Measurements from ENCODE around the gene EDA2R. TPM values are rescaled to one million over a fixed set of nuclear protein-coding genes. Genes with fewer than 3 reads are reported as not detected.

The EDA2R gene
- polyA plus RNA-seq, 3 donors: 0.03 TPM; not detected in 2

- DNase-seq: no peak
- H3K9me3 ChIP-seq (replicated peaks in 1 of 2; ENCODE audit: control insufficient read depth in 1 of 2, insufficient read depth in 1 of 2, low read length in 2 of 2): peaks cover 0 to 10% of the 10 kb centered on the region in 2 donors
- H3K9ac ChIP-seq (ENCODE audit: insufficient read depth, low read length, poor library complexity, severe bottlenecking): no peak overlapping the region
- H3K9me3 Mint-ChIP-seq: peaks cover 0 to 11% (median 3%) of the 10 kb centered on the region in 7 donors
- H3K4me3 ChIP-seq (replicated peaks in 1 of 3; ENCODE audit: low read depth in 2 of 3, low read length in 3 of 3): no peak overlapping the region
- no peaks in the 10 kb centered on the region for H4K20me1 ChIP-seq (ENCODE audit: insufficient read depth, low read length)
- no peak overlapping the region for H2AFZ ChIP-seq (ENCODE audit: insufficient read depth, low read depth, low read length, poor library complexity, severe bottlenecking)
- no peaks in the 10 kb centered on the region for H3K4me1 ChIP-seq (ENCODE audit: control insufficient read depth in 1 of 2, insufficient read depth in 2 of 2, low read length in 2 of 2)
- intact Hi-C loops (cut with micrococcal nuclease): no loop called here
- H3K4me2 ChIP-seq (replicated peaks; ENCODE audit: extremely low read depth, low read length, poor library complexity, severe bottlenecking): no peak overlapping the region
- no peak overlapping the region for H3K4me3 Mint-ChIP-seq
- H3K36me3 ChIP-seq (replicated peaks in 1 of 2; ENCODE audit: control insufficient read depth in 1 of 2, insufficient read depth in 2 of 2, low read length in 2 of 2): no peaks in the 10 kb centered on the region
- no peak for TF ChIP-seq CTCF (IDR thresholded peaks at IDR 0.05)
- H3K79me2 ChIP-seq (ENCODE audit: insufficient read depth, low read length): no peaks in the 10 kb centered on the region
- no peak overlapping the region for H3K27ac ChIP-seq (ENCODE audit: low read depth in 1 of 2, low read length in 2 of 2)
- no peaks in the 10 kb centered on the region for H3K36me3 Mint-ChIP-seq
- no peak overlapping the region for H3K27ac Mint-ChIP-seq
- peaks cover 0 to 2% (median 0%) of the 10 kb centered on the region in 3 donors for H3K27me3 Mint-ChIP-seq (ENCODE audit: low read depth in 3 of 3)
- no peaks in the 10 kb centered on the region for H3K27me3 ChIP-seq (ENCODE audit: control insufficient read depth in 2 of 2, insufficient read depth in 2 of 2, low read length in 2 of 2)
- H3K4me1 Mint-ChIP-seq: no peaks in the 10 kb centered on the region
Measured at GRCh38 chrX:66553973-66554372, 84.9 kb downstream of the EDA2R start.

- TF ChIP-seq CTCF (IDR thresholded peaks at IDR 0.05): no peak
- Histone ChIP-seq H3K27ac (ENCODE audit: low read depth in 1 of 2, low read length in 2 of 2) (no peak overlapping the region), H3K4me1 (ENCODE audit: control insufficient read depth in 1 of 2, insufficient read depth in 2 of 2, low read length in 2 of 2) (no peaks in the 10 kb centered on the region), H3K4me3 (replicated peaks in 1 of 3; ENCODE audit: low read depth in 2 of 3, low read length in 3 of 3) (no peak overlapping the region), H3K27me3 (ENCODE audit: control insufficient read depth in 2 of 2, insufficient read depth in 2 of 2, low read length in 2 of 2) (no peaks in the 10 kb centered on the region), H4K20me1 (ENCODE audit: insufficient read depth, low read length) (no peaks in the 10 kb centered on the region), H3K4me2 (replicated peaks; ENCODE audit: extremely low read depth, low read length, poor library complexity, severe bottlenecking) (no peak overlapping the region), H3K9ac (ENCODE audit: insufficient read depth, low read length, poor library complexity, severe bottlenecking) (no peak overlapping the region), H2AFZ (ENCODE audit: insufficient read depth, low read depth, low read length, poor library complexity, severe bottlenecking) (no peak overlapping the region), H3K9me3 (replicated peaks in 1 of 2; ENCODE audit: control insufficient read depth in 1 of 2, insufficient read depth in 1 of 2, low read length in 2 of 2) (no peaks in the 10 kb centered on the region), H3K79me2 (ENCODE audit: insufficient read depth, low read length) (no peaks in the 10 kb centered on the region), H3K36me3 (replicated peaks in 1 of 2; ENCODE audit: control insufficient read depth in 1 of 2, insufficient read depth in 2 of 2, low read length in 2 of 2) (no peaks in the 10 kb centered on the region)
- no peak overlapping the region for H3K27ac Mint-ChIP-seq
- H3K9me3 Mint-ChIP-seq: peaks cover 0 to 7% (median 2%) of the 10 kb centered on the region in 7 donors
- intact Hi-C loops (cut with micrococcal nuclease): no loop called here
- no peaks in the 10 kb centered on the region for H3K36me3 Mint-ChIP-seq
- no peak overlapping the region for H3K4me3 Mint-ChIP-seq
- no peaks in the 10 kb centered on the region for H3K4me1 Mint-ChIP-seq
- no peaks in the 10 kb centered on the region for H3K27me3 Mint-ChIP-seq (ENCODE audit: low read depth in 3 of 3)
- DNase-seq: no peak
Measured at GRCh38 chrX:66547847-66548369, 91.0 kb downstream of the EDA2R start.

Small RNA genes within 50 kb of the gene (small RNA-seq; reads per million reads assigned to genes)
- gene RNU6-394P (ENCODE audit: insufficient read length, low read depth): not detected
